Measurements from ENCODE around the gene TNFAIP2. TPM values are rescaled to one million over a fixed set of nuclear protein-coding genes. Genes with fewer than 3 reads are reported as not detected.
"Not testable (repeated sequence)": the region's sequence is repeated elsewhere in the genome, so short reads cannot be mapped to it uniquely, and the experiment has no call there.

TNFAIP2 gene
- total and polyA plus RNA-seq, 3 donors from 2014 or later, result 44.9 to 92.8 (median 51.8) TPM

GRCh38 chr14:103111232-103111868 lies 11.9 kb upstream of the TNFAIP2 start:
- TF ChIP-seq CTCF (IDR thresholded peaks at IDR 0.05), result no peak
- peaks cover 21% of the 10 kb centered on the region for H3K4me1 ChIP-seq
- H3K4me3 ChIP-seq, result no peak overlapping the region
- intact Hi-C loops (cut with DNase I; ENCODE audit: low total_unique reads), result no loop called here
- no peak for DNase-seq
- no peaks in the 10 kb centered on the region for H3K9me3 ChIP-seq
- WGBS, 2 donors, result 66 to 90% methylated on average over 2 to 6 of the region's 6 CpGs
- no peaks in the 10 kb centered on the region for H3K36me3 ChIP-seq (ENCODE audit: low read depth, missing control alignments)
- no peaks in the 10 kb centered on the region for H3K27me3 ChIP-seq
- H3K27ac ChIP-seq, result no peak overlapping the region

- no peak for TF ChIP-seq POLR2A (IDR thresholded peaks at IDR 0.05)
- TF ChIP-seq CTCF (IDR thresholded peaks at IDR 0.05), result no peak
Measured at GRCh38 chr14:103112400-103113243, 10.6 kb upstream of the TNFAIP2 start.

GRCh38 chr14:103113303-103113702 lies 10.0 kb upstream of the TNFAIP2 start:
- intact Hi-C loops (cut with DNase I; ENCODE audit: low total_unique reads), result no loop called here
- no peak overlapping the region for H3K4me3 ChIP-seq
- TF ChIP-seq POLR2A (IDR thresholded peaks at IDR 0.05) (no peak), CTCF (IDR thresholded peaks at IDR 0.05) (no peak)
- H3K4me1 ChIP-seq, result peaks cover 25% of the 10 kb centered on the region
- no peaks in the 10 kb centered on the region for H3K36me3 ChIP-seq (ENCODE audit: low read depth, missing control alignments)
- no peak for DNase-seq
- H3K27me3 ChIP-seq, result no peaks in the 10 kb centered on the region
- WGBS, 2 donors, result 79 to 100% methylated on average over 3 to 5 of the region's 5 CpGs
- no peak overlapping the region for H3K27ac ChIP-seq
- H3K9me3 ChIP-seq, result no peaks in the 10 kb centered on the region

More at GRCh38 chr14:103112400-103113243, 10.6 kb upstream of the TNFAIP2 start:
- 60 to 76% methylated on average over 5 to 11 of the region's 11 CpGs for WGBS, 2 donors
- Histone ChIP-seq H3K27ac (no peak overlapping the region), H3K27me3 (no peaks in the 10 kb centered on the region), H3K36me3 (ENCODE audit: low read depth, missing control alignments) (no peaks in the 10 kb centered on the region), H3K9me3 (no peaks in the 10 kb centered on the region), H3K4me3 (no peak overlapping the region), H3K4me1 (peaks cover 21% of the 10 kb centered on the region)
- intact Hi-C loops (cut with DNase I; ENCODE audit: low total_unique reads), result no loop called here
- DNase-seq, result no peak

- Histone ChIP-seq H3K27me3 (no peaks in the 10 kb centered on the region), H3K36me3 (ENCODE audit: low read depth, missing control alignments) (no peaks in the 10 kb centered on the region), H3K9me3 (no peaks in the 10 kb centered on the region), H3K4me3 (no peak overlapping the region), H3K27ac (no peak overlapping the region), H3K4me1 (peaks cover 28% of the 10 kb centered on the region)
- no peak for DNase-seq
- 84 to 86% methylated on average over 3 to 13 of the region's 13 CpGs for WGBS, 2 donors
- TF ChIP-seq POLR2A (IDR thresholded peaks at IDR 0.05) (no peak), CTCF (IDR thresholded peaks at IDR 0.05) (no peak)
- intact Hi-C loops (cut with DNase I; ENCODE audit: low total_unique reads), result no loop called here
Measured at GRCh38 chr14:103113774-103114173, 9.5 kb upstream of the TNFAIP2 start.

GRCh38 chr14:103115086-103115679 lies 8.1 kb upstream of the TNFAIP2 start:
- DNase-seq; intact Hi-C loops (cut with DNase I; ENCODE audit: low total_unique reads); H3K9me3 ChIP-seq; H3K4me3 ChIP-seq; H3K27me3 ChIP-seq; H3K36me3 ChIP-seq (ENCODE audit: low read depth, missing control alignments): not testable (repeated sequence)
- 57 to 62% methylated on average over 12 of the region's 12 CpGs for WGBS, 2 donors
- Histone ChIP-seq H3K27ac (peak overlapping the region; percentile 23 to 31), H3K4me1 (peaks cover 23% of the 10 kb centered on the region)

All from testis (tissue), 3 donors.